GM12873 (cell line): ENCODE data around the gene HOOK1.

Experiments
- TF ChIP-seq, protein P1 (sequence below): IDR thresholded peaks from 2 replicates; pipeline ENCODE4 v1.5.1; 2012; ENCODE audit warnings: low read depth, mild to moderate bottlenecking, moderate library complexity, low read length, control low read depth; ENCODE audit not compliant: insufficient read depth; ENCODE audit errors: missing control alignments

The HOOK1 gene

DNA sequence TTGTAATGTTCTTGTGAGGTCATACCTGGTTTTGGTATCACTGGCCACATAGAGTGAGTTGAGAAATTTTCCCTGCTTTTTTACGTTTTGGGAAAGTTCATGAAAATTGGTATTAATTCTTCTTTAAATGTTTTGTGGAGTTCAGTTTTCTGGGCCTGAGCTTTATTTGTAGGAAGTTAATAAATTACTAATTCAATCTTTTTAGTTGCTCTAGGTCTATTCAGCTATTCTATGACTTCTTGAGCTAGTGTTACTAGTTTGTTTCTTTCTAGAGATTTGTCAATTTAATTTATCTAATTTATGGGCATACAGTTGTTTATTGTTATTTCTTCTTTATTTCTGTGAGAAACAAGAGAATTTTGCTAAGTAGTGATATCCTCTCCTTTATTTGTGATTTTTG is 37.4 kb downstream of the HOOK1 start:
- TF ChIP-seq, protein P1, sequence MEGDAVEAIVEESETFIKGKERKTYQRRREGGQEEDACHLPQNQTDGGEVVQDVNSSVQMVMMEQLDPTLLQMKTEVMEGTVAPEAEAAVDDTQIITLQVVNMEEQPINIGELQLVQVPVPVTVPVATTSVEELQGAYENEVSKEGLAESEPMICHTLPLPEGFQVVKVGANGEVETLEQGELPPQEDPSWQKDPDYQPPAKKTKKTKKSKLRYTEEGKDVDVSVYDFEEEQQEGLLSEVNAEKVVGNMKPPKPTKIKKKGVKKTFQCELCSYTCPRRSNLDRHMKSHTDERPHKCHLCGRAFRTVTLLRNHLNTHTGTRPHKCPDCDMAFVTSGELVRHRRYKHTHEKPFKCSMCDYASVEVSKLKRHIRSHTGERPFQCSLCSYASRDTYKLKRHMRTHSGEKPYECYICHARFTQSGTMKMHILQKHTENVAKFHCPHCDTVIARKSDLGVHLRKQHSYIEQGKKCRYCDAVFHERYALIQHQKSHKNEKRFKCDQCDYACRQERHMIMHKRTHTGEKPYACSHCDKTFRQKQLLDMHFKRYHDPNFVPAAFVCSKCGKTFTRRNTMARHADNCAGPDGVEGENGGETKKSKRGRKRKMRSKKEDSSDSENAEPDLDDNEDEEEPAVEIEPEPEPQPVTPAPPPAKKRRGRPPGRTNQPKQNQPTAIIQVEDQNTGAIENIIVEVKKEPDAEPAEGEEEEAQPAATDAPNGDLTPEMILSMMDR, result no peak

DNA sequence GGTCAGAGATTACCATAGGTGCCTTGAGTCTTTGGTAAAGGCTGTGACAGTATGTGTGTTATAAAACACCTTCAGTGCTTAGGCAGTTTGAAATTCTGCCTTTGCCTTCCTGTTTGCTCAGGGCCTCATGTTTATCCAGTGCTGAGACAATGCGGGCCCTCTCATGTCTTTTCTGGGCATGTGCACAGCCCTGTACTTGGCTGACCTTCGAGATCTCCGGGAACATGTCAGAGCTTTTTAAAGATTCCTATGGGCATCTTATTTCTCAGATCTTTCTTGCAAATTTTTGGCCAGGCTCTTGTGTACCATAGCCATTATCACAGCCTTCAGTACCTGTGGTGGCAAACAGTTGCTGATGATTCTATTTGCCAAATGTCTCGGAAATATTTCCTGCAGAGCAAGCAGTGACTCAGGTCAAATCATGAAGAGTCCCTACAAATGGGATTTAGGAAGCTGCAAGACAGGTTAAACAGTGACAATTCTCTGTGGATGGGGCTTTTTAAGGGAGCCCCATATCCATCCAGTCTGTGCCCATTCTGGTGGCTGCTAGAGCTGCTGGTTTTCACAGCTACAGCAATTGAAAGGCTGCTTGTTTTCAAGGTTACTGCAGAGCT is 42.1 kb downstream of the HOOK1 start:
- TF ChIP-seq, protein P1, result no peak

DNA sequence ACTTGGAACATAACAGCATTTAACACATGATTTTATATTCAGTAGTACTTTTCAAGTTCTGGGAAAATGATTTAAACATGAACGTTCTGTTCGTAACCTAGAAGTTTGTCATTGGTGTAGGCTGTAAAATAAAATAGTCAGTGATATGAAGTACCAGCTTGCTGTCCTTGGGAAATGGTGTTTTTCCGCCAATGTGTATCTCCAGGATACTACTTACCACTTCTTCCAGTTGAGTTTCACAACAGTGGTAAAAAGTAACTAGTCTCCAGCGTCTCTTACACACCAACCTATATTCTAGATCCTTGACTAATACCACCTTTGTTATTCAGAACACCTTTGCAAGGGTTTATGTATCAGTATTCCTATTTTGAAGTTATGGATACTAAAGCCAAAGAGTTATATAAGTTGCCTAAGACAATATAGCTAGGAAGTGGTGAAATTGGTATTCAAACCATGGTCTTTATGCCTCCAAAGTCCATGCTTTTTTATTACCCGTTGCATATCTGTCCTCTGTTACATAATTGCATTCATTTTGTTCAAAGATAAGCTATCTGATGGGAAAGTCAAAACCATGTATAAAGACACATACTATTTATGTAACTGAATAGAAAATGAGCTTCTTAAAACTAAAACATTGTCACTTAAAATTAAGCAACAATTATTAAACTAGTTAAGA is 43.1 kb downstream of the HOOK1 start:
- TF ChIP-seq, protein P1, result no peak

DNA sequence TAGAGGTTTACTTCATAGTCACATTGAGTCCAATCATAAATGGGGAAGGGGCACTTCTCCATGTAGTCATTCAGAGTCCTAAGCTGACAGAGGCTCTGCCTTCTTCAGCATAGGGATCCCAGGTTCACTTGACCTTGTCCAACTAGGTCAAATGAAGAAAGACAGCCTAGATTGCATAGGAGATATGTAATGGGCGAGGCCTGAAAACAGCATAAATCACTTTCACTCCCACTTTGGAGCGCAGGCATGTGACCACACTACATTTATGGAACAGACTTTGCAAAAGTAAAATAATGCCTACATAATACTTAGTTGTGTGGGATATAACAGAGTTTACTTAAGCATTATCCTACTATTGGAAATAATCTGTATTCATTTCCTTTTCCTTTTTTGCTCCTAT is 51.7 kb downstream of the HOOK1 start:
- TF ChIP-seq, protein P1, result no peak

DNA sequence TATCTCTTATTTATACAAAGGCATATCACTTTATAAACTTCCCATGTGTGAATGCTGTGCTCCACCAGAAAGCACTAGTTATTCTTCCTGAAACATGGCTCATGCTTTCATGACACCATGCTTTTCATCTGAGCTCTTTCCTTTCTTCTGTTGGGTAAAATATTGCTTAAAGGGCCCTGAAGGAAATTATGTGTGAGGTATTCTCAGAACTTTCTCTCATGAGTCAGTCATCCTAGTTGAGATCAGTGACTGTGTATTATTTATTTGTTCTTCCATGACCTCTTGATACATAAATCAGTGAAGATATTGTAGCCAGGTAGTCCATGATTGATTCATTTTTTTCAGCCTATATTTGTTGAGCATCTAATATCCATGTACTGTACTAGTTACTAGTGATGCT is 57.0 kb downstream of the HOOK1 start:
- TF ChIP-seq, protein P1, result no peak

DNA sequence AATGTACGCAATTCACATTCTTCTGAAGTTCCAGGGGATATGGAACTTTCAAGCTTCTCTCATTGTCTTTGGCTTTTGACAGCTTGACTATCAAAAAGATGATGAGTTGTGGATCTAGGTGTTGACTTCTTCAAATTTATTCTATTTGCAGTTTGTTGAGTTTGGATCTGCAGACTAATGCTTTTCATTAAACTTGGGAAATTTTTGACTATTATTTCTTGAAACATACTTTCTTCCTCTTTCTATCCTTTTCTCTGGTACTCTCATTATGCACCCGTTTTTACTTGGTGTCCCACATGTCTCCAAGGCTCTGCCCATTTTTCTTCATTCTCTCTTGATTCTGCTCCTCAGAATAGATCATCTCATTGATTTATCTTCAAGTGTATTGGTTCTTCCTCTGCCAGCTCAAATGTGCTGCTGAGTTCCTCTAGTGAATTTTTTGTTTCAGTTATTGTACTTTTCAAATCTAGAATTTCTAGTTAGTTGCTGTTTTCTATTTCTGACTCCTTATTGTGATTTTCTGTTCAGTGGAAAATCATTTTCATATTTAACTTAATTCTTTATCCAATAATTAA is 62.4 kb downstream of the HOOK1 start:
- TF ChIP-seq, protein P1, result no peak

DNA sequence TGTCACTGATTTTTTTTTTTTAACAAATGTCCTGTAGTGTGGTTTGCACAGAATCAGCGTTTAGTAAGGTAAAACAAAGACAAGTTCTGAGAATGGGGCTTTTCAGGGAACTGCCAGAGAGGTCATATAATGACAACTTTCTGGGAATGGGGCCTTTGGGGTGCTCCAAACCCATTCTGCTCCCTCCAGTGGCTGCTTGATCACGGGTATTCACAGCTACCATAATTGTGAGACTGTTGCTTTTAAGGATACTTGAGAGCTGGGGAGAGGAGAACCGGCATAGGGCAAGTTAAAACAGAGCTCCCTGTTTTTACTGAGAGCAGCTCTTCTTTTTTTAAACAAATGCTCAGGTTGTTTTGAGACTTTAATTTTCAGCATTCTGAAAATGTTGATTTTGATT is 63.6 kb downstream of the HOOK1 start:
- TF ChIP-seq, protein P1, result no peak
